Measurements from ENCODE around the gene ZBTB45.
A peak's percentile ranks its signal among the peaks of the same experiment; 100 is the strongest.
"Not testable (repeated sequence)": the region's sequence is repeated elsewhere in the genome, so short reads cannot be mapped to it uniquely, and the experiment has no call there.

The ZBTB45 gene

DNA sequence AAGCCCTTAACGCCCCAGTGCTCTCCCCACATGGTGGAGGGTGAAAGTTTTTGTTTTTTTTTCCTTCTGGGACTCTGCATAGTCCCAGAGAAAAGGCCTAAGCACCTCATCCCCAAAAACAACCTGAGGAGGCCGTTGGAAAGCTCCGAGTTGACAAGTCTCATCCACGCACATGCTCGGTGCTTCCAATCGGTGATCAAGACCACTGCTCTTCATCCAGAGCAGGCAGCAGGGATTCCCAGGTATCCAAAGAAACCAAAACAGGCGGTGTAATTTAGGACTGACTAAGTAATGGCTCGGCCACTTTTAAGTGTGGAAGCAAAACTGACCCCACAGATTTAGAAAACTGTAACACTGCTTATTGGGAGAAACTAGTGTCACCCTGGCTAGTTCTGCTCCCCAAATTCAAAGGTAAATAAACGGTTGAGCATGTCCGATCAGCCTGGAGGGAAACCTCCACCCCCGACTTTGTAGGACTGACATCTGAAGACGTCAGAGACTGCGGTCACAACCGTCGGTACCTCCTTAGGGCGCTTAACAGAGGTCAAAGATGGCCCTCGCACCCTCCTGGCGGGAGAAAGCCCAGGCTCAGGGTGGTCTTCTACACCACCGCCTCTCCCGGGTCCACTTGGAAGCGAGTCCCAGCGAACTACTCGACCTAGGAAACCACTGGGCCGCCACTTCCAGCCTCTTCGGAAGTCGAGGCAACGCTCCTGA, 44.5 kb downstream of the ZBTB45 start:
- no peak for DNase-seq (ENCODE audit: low read depth)

GRCh38 chr19:58474291-58474996, 45.2 kb downstream of the ZBTB45 start:
- DNase-seq (ENCODE audit: low read depth), result peak; percentile 60

DNA sequence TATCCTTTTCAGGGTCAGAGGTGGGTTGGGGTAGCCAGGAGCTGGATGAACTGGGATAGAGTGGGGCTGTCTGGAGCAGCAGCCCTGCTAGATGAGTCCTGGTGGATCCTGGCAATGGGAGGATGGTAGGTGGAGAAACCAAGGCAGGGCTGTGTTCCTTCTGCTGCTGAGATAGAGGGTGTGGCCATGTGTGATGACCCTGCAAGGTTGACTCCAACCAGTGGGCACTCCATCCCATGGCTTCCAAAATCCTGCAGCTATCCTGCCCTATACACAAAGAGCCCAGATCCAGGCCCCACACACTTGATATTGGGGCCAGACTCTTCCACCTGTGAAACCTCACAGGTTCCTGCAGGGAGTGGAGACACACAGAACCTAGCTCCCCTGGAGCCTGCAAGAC, 45.8 kb downstream of the ZBTB45 start:
- no peak for DNase-seq (ENCODE audit: low read depth)

- DNase-seq (ENCODE audit: low read depth), result no peak
Measured at GRCh38 chr19:58471736-58472135, 47.9 kb downstream of the ZBTB45 start.

- DNase-seq (ENCODE audit: low read depth), result not testable (repeated sequence)
Measured at GRCh38 chr19:58470837-58471543, 48.6 kb downstream of the ZBTB45 start.

DNA sequence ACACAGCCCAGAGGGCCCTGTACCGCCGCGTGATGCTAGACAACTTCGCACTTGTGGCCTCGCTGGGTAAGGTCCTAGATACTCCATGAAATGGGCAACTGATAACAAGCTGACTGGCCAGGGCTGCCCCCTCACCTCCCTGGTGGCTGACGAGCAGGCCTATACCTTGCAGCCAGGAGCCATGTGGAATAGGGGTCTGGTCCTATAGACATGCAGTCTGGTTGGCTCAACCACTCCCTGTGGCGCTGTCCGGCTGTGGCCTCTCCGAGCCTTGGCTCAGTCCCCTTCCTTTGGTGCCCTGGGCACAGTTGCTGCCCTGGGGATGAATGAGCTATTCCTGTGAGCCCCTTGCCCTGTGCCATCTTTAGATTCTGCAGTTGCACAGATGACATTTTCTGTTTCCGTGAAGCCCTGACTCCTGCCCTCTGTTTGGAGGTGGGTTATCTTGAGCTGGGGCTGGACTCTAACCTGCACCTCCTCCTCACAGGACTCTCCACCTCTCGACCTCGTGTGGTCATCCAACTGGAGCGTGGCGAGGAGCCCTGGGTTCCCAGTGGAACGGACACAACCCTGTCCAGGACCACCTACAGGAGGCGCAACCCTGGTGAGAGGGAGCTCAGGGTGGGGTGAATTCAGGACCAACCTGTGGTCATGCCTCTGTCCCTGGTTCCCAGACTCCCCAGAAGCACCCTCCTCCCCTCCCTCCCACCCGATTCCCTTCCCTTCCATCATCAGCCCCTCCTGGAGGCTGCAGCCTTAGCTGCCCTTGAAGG, 50.2 kb downstream of the ZBTB45 start:
- no peak for DNase-seq (ENCODE audit: low read depth)

GRCh38 chr19:58468216-58468839, 51.3 kb downstream of the ZBTB45 start:
- DNase-seq (ENCODE audit: low read depth), result no peak

GRCh38 chr19:58466760-58467589, 52.6 kb downstream of the ZBTB45 start, which contains the start of gene ZNF324:
TSS of gene ZNF324 (plus strand) at chr19:58467080. CDS start at chr19:58469186, 2,106 bp downstream.
- peak; percentile 64 for DNase-seq (ENCODE audit: low read depth)

DNA sequence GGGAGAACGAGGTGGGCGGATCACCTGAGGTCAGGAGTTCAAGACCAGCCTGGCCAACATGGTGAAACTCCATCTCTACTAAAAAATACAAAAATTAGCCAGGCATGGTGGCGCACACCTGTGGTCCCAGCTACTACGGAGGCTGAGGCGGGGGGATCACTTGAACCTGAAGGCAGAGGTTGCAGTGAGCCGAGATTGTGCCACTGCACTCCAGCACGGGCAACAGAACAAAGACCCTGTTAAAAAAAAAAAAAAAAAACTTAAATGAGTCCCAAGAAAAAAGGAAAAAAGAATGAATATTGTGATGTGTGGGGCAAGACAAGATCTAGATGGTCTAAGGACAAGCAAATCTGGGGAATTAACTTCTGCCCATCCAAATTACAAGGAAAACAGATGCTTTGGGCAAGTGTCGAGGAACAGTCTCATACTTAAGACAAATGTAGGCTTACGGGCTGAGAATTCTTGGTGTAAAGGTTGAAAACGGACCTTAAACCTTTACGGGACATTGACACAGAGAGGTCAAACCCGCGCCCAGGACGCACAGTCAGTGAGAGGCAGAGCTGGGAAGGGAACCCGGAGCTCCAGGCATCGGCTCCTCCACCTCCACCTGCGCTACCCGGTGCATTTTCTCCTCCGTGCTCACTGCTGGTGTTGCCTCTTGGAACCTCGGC, 53.4 kb downstream of the ZBTB45 start:
- DNase-seq (ENCODE audit: low read depth), result no peak
